Measurements from ENCODE around the gene NTN3.

The NTN3 gene

DNA sequence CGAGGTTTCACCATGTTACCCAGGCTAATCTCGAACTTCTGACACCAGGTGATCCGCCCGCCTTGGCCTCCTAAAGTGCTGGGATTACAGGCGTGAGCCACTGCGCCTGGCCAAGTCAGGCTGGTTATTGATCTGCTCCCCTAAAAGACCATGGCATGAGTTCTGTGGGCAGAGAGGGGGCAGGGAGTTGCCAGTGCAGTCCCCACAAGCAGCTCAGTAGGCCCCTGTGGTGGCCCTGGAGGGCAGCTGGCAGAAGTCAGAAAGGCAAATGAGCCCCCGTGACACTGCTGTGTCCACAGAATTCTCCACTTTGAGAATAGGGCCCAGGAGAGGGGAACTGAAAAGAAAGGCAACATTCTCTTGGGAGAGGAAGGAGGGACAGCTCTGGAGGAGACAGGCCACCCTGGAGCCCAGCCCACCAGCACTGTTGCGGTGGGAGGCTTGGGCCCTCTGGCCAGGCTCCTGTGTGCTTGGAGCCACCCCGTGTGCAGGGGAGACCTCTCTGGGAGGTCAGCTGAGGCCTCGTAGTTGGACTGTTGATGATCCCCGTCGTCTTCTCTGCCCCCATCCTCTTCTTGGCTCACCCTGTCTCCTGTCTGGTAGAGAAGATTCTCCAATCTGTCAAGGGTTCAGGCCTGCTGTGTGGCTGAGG lies 47.0 kb downstream of the NTN3 start:
- H3K9me3 ChIP-seq (ENCODE audit: severe bottlenecking), result no peaks in the 10 kb centered on the region
- H3K4me3 ChIP-seq (ENCODE audit: low read depth, low read length), result no peak overlapping the region
- H3K36me3 ChIP-seq, result peaks cover 45% of the 10 kb centered on the region
- no peak for DNase-seq
- H3K27ac ChIP-seq, result no peak overlapping the region
- no peaks in the 10 kb centered on the region for H3K27me3 ChIP-seq (ENCODE audit: insufficient read depth, low read depth, severe bottlenecking)
- TF ChIP-seq, protein P1, sequence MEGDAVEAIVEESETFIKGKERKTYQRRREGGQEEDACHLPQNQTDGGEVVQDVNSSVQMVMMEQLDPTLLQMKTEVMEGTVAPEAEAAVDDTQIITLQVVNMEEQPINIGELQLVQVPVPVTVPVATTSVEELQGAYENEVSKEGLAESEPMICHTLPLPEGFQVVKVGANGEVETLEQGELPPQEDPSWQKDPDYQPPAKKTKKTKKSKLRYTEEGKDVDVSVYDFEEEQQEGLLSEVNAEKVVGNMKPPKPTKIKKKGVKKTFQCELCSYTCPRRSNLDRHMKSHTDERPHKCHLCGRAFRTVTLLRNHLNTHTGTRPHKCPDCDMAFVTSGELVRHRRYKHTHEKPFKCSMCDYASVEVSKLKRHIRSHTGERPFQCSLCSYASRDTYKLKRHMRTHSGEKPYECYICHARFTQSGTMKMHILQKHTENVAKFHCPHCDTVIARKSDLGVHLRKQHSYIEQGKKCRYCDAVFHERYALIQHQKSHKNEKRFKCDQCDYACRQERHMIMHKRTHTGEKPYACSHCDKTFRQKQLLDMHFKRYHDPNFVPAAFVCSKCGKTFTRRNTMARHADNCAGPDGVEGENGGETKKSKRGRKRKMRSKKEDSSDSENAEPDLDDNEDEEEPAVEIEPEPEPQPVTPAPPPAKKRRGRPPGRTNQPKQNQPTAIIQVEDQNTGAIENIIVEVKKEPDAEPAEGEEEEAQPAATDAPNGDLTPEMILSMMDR (IDR thresholded peaks at IDR 0.05; ENCODE audit: low read depth, low read length), result no peak

DNA sequence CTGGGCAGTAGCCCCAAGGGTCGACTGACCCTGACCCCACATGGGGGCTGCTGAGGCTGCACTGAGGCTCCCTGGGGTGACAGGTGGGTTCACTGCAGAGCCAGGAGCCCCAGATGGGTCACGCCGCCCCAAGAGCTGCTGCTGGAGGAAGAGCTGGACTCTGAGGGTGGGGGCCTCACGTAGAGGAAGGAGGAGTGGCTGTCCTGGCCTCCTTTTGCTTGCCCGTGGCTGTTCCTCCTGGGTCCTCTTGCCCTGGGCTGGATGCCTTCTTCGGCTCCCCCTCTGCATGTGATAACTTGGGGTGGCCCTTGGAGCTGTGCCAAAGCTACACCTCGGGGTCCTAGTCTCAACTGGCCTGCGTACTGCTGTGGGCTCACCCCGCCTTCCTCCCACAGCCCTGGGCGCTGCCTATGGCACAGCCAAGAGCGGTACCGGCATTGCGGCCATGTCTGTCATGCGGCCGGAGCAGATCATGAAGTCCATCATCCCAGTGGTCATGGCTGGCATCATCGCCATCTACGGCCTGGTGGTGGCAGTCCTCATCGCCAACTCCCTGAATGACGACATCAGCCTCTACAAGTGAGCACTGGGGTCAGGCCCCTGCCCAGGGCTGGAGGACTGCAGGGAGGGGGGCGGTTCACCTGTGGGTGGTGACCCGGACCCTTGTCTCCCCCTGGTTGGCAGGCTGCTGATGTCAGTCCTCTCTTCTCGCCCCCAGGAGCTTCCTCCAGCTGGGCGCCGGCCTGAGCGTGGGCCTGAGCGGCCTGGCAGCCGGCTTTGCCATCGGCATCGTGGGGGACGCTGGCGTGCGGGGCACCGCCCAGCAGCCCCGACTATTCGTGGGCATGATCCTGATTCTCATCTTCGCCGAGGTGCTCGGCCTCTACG lies 48.0 kb downstream of the NTN3 start:
- peaks cover 55% of the 10 kb centered on the region for H3K36me3 ChIP-seq
- H3K27ac ChIP-seq, result no peak overlapping the region
- H3K4me3 ChIP-seq (ENCODE audit: low read depth, low read length), result no peak overlapping the region
- TF ChIP-seq, protein P1 (IDR thresholded peaks at IDR 0.05; ENCODE audit: low read depth, low read length), result no peak
- no peaks in the 10 kb centered on the region for H3K27me3 ChIP-seq (ENCODE audit: insufficient read depth, low read depth, severe bottlenecking)
- H3K9me3 ChIP-seq (ENCODE audit: severe bottlenecking), result no peaks in the 10 kb centered on the region
- no peak for DNase-seq

DNA sequence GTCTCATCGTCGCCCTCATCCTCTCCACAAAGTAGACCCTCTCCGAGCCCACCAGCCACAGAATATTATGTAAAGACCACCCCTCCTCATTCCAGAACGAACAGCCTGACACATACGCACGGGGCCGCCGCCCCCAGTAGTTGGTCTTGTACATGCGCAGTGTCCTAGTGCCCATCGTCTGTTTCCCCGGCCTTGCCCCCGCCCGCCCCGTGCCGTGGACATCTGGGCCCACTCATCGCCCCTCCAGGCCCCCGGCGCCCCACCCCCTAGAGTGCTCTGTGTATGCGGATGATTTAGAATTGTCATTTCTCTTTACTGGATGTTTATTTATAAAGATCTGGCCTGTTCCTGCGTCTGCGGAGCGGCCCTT lies 48.6 kb downstream of the NTN3 start:
- Histone ChIP-seq H3K27me3 (ENCODE audit: insufficient read depth, low read depth, severe bottlenecking) (no peaks in the 10 kb centered on the region), H3K9me3 (ENCODE audit: severe bottlenecking) (no peaks in the 10 kb centered on the region), H3K27ac (peak overlapping the region; percentile 61; the same call in 1 of the 2 replicates), H3K36me3 (peaks cover 61% of the 10 kb centered on the region), H3K4me3 (ENCODE audit: low read depth, low read length) (no peak overlapping the region; the same call in 1 of the 2 replicates)
- no peak for DNase-seq
- TF ChIP-seq, protein P1 (IDR thresholded peaks at IDR 0.05; ENCODE audit: low read depth, low read length), result no peak

DNA sequence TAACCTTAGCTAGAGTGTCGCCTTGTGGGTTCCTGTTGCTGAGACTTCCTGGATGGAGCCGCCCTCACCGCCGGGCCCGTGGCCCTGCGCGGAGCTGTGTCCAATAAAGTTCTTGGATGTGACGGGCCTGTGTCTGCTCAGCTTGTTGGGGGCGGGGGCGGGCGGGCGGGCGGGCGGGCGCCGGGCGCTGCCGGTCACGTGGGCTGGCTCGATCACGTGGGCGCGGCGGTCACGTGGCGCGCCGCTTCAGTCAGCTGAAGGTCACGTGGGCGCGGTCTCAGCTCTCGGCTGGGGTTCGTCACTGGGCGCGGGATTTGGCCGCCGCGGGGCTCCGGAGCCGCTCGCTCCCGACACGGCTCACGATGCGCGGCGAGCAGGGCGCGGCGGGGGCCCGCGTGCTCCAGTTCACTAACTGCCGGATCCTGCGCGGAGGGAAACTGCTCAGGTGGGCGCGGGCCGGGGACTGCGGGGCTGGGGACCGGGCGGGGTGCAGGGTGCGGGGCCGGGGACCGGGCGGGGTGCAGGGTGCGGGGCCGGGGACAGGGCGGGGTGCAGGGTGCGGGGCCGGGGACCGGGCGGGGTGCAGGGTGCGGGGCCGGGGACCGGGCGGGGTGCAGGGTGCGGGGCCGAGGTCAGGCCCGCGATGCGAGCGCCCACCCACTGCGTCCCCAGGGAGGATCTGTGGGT lies 49.1 kb downstream of the NTN3 start, which contains the start of gene AMDHD2:
TSS of gene AMDHD2 (plus strand) at position 275 of the 687 bp plus-strand sequence. CDS start at position 363, 88 bp downstream.
- H3K4me3 ChIP-seq (ENCODE audit: low read depth, low read length), result peak within 1 kb of the TSS; percentile 62
- no peaks in the 10 kb centered on the region for H3K9me3 ChIP-seq (ENCODE audit: severe bottlenecking)
- H3K27ac ChIP-seq, result peak within 1 kb of the TSS; percentile 61
- H3K27me3 ChIP-seq (ENCODE audit: insufficient read depth, low read depth, severe bottlenecking), result no peaks in the 10 kb centered on the region
- DNase-seq, result peak; percentile 79
- peaks cover 65% of the 10 kb centered on the region for H3K36me3 ChIP-seq
- TF ChIP-seq, protein P1 (IDR thresholded peaks at IDR 0.05; ENCODE audit: low read depth, low read length), result no peak

DNA sequence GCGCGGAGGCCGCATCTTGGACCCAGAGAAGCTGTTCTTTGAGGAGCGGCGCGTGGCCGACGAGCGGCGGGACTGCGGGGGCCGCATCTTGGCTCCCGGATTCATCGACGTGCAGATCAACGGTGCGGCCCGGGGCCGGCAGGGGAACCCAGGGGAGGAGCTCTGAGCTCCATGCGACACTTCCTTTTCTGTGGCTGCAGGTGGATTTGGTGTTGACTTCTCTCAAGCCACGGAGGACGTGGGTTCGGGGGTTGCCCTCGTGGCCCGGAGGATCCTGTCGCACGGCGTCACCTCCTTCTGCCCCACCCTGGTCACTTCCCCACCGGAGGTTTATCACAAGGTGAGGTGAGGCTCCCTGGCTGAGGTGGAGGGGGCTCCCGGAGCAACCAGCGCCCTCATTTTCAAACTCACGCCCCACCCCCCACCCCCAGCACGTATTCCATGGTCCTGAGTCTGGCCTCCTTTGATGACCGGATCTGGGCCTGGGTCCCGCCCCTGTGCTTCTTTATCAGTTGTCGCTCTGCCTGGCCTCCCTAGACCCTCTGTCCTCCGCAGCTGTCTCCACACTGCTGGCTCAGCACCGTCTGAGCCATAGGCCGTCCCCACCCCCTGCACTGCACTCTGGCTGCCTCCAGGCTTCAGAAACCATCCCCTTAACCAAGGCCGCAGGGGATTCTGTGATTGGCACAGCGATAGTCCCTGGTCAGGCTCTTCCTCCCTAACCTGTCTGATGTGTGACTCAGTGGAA lies 49.9 kb downstream of the NTN3 start:
- no peak for DNase-seq
- peak overlapping the region; percentile 45; the same call in 1 of the 2 replicates for H3K27ac ChIP-seq
- H3K27me3 ChIP-seq (ENCODE audit: insufficient read depth, low read depth, severe bottlenecking), result no peaks in the 10 kb centered on the region
- peak overlapping the region; percentile 62 for H3K4me3 ChIP-seq (ENCODE audit: low read depth, low read length)
- no peaks in the 10 kb centered on the region for H3K9me3 ChIP-seq (ENCODE audit: severe bottlenecking)
- TF ChIP-seq, protein P1 (IDR thresholded peaks at IDR 0.05; ENCODE audit: low read depth, low read length), result no peak
- H3K36me3 ChIP-seq, result peaks cover 69% of the 10 kb centered on the region

All from WERI-Rb-1 (cell line).